Upper lobe of left lung (tissue), 6 donors: ENCODE measurements around the gene CSTF1. TPM values are rescaled to one million over a fixed set of nuclear protein-coding genes. Genes with fewer than 3 reads are reported as not detected.

Experiments
- ATAC-seq, 2 donors: fragments of 200-7000 bp; cut with Tn5 transposase; one replicate each; pipeline ENCODE4 v1.9.1; 2022; ENCODE audit warnings: mild to moderate bottlenecking in 2 of 2, moderate library complexity in 2 of 2; ENCODE audit not compliant: low FRiP score in 2 of 2
- DNase-seq, 2 donors: peaks; one replicate each; pipeline ENCODE4 v3.0.0-alpha.2; 2019 to 2020
- H3K27ac ChIP-seq, 4 donors: fragments of 200-600 bp; sonication (generic); one replicate each; pipeline ENCODE4 v1.5.1; 2016 to 2019
- H3K27me3 ChIP-seq, 4 donors: fragments of 200-600 bp; sonication (generic); one replicate each; pipeline ENCODE4 v1.5.1; 2017 to 2019
- H3K36me3 ChIP-seq, 4 donors: fragments of 200-600 bp; sonication (generic); one replicate each; pipeline ENCODE4 v1.5.1; 2016 to 2019
- H3K4me1 ChIP-seq, 4 donors: fragments of 200-600 bp; sonication (generic); one replicate each; pipeline ENCODE4 v1.5.1; 2018 to 2019
- H3K4me3 ChIP-seq, 4 donors: fragments of 200-600 bp; sonication (generic); one replicate each; pipeline ENCODE4 v1.5.1; 2017 to 2019; ENCODE audit warnings: mild to moderate bottlenecking in 2 of 4, moderate library complexity in 1 of 4
- H3K9me3 ChIP-seq, 4 donors: fragments of 200-600 bp; sonication (generic); one replicate each; pipeline ENCODE4 v1.5.1; 2018 to 2019
- EP300 ChIP-seq, 4 donors: sonication (generic); formaldehyde crosslinking; IDR thresholded peaks; one replicate each; pipeline ENCODE4 v1.5.1; 2017; ENCODE audit warnings: antibody characterized with exemption in 4 of 4, control low read depth in 2 of 4
- POLR2A ChIP-seq, 4 donors: fragments of 450-650 bp; IDR thresholded peaks; one replicate each; pipeline ENCODE4 v1.5.1; 2016 to 2017; ENCODE audit warnings: antibody characterized with exemption in 4 of 4, mild to moderate bottlenecking in 2 of 4
- POLR2AphosphoS5 ChIP-seq, 2 donors: sonication (generic); formaldehyde crosslinking; IDR thresholded peaks; one replicate each; pipeline ENCODE4 v1.5.1; 2017; ENCODE audit warnings: antibody characterized with exemption in 2 of 2
- WGBS, 2 donors: methylation state at CpG; one replicate each; pipeline ENCODE4 v1.1.5; 2017 to 2018; 5-methylcytosine and 5-hydroxymethylcytosine counted together
- total RNA-seq, 6 donors: library from RNA; depleted of rRNA in 4 of 6; stranded (reverse); fragments of >200 nt in 4 of 6; gene quantifications; one replicate each; pipeline versions ENCODE4 v1.1.0 to v1.2.1, GENCODE V29; 2016 to 2021
- TF ChIP-seq, protein P1 (sequence below), 6 experiments: fragments of 450-650 bp in 4 of 6; fragments of 200-600 bp in 2 of 6; sonication (generic) in 2 of 6; IDR thresholded peaks; one replicate each; pipeline ENCODE4 v1.5.1; 2016 to 2019; ENCODE audit warnings: antibody characterized with exemption in 6 of 6
- donor health status: DM: no; HTN: no; CAD: no; lungs with moderate emphysema.
- donor health status: DM: no; HTN: yes; CAD: no; lungs with severe emphysema.

The CSTF1 gene
- total RNA-seq, 6 donors from 2014 or later: 3.3 to 30.5 (median 22.5) TPM

GRCh38 chr20:56418385-56418861 lies 26.0 kb downstream of the CSTF1 start:
- DNase-seq: no peak
- no peak for ATAC-seq

DNA sequence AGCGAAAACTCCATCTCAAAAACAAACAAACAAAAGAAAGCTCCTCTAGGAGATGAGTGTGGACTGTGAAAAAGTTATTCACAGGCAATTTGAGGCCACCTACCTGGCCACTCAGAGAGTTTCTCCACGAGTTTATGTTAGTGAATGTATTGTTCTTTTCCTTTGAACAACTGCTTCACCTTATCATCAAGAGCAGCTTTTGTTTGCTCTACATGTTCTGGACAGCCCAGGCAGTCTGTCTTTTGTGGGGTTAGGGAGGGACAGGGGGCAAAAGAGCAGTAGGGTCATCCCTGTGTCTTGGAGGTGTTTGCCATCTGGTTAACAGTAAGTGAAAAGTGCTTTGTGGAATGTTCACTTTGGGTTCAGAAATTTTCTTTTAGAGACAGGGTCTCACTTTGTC lies 27.6 kb downstream of the CSTF1 start:
- Histone ChIP-seq H3K27me3 (no peaks in the 10 kb centered on the region), H3K4me3 (no peak overlapping the region), H3K36me3 (peaks cover 0 to 7% (median 0%) of the 10 kb centered on the region in 4 donors), H3K4me1 (peaks cover 29 to 51% (median 37%) of the 10 kb centered on the region in 4 donors), H3K9me3 (no peaks in the 10 kb centered on the region), H3K27ac (peak overlapping the region; percentile 80 to 89 (median 84))
- no peak for DNase-seq
- TF ChIP-seq, protein P1, sequence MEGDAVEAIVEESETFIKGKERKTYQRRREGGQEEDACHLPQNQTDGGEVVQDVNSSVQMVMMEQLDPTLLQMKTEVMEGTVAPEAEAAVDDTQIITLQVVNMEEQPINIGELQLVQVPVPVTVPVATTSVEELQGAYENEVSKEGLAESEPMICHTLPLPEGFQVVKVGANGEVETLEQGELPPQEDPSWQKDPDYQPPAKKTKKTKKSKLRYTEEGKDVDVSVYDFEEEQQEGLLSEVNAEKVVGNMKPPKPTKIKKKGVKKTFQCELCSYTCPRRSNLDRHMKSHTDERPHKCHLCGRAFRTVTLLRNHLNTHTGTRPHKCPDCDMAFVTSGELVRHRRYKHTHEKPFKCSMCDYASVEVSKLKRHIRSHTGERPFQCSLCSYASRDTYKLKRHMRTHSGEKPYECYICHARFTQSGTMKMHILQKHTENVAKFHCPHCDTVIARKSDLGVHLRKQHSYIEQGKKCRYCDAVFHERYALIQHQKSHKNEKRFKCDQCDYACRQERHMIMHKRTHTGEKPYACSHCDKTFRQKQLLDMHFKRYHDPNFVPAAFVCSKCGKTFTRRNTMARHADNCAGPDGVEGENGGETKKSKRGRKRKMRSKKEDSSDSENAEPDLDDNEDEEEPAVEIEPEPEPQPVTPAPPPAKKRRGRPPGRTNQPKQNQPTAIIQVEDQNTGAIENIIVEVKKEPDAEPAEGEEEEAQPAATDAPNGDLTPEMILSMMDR (IDR thresholded peaks at IDR 0.05): no peak
- no peak for TF ChIP-seq POLR2AphosphoS5 (IDR thresholded peaks at IDR 0.05)
- no peak for TF ChIP-seq POLR2A (IDR thresholded peaks at IDR 0.05)
- no peak for TF ChIP-seq EP300 (IDR thresholded peaks at IDR 0.05)
- 71 to 79% methylated on average over 2 of the region's 2 CpGs for WGBS, 2 donors
- ATAC-seq: no peak

More at GRCh38 chr20:56418385-56418861, 26.0 kb downstream of the CSTF1 start:
- Histone ChIP-seq H3K27me3 (no peaks in the 10 kb centered on the region), H3K4me3 (peak overlapping the region in 1 of 4 donors; percentile 4), H3K4me1 (peaks cover 22 to 48% (median 37%) of the 10 kb centered on the region in 4 donors), H3K36me3 (peaks cover 0 to 7% (median 0%) of the 10 kb centered on the region in 4 donors), H3K9me3 (no peaks in the 10 kb centered on the region), H3K27ac (peak overlapping the region; percentile 80 to 89 (median 84))
- peak in 2 of 4 donors; percentile 19 to 32 for TF ChIP-seq EP300 (IDR thresholded peaks at IDR 0.05)
- TF ChIP-seq POLR2A (IDR thresholded peaks at IDR 0.05): no peak
- 53 to 69% methylated on average over 11 of the region's 11 CpGs for WGBS, 2 donors

DNA sequence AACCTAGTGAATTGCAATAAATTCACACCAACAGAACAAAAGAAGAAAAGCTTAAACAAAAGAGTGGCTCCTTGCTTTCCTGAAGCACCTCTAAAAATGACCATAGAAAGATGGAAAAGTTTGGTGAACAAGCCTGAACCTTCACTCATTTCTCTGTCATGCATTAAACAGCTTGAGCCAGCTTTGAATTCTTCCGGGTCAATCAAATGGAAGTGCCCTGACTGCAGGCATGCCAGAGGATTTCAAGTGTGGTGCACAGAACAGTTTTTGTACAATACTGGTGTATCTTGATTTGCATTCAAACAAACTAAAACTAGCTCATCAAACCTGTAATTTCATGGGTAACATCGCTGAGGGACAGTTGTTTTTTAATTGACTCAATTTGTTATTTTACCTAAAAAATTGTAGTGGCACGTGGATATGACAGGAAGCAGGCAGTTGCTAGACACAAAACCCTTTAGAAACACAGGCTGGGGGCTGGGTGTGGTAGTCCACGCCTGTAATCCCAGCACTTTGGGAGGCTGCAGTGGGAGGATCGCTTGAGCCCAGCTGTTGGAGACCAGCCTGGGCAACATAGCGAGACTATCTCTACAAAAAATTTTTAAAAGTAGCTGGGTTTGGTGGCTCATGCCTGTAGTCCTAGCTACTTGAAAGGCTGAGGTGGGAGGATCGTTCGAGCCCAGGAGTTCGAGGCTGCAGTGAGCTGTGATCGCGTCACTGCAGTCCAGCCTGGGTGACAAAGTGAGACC lies 28.7 kb downstream of the CSTF1 start:
- peak overlapping the region; percentile 9 to 64 (median 36) for H3K27ac ChIP-seq
- H3K4me3 ChIP-seq: no peak overlapping the region
- no peaks in the 10 kb centered on the region for H3K27me3 ChIP-seq
- no peak for ATAC-seq
- no peak for DNase-seq
- 70 to 74% methylated on average over 11 of the region's 11 CpGs for WGBS, 2 donors
- TF ChIP-seq, protein P1 (IDR thresholded peaks at IDR 0.05): no peak
- TF ChIP-seq POLR2A (IDR thresholded peaks at IDR 0.05) (no peak), POLR2AphosphoS5 (IDR thresholded peaks at IDR 0.05) (no peak), EP300 (IDR thresholded peaks at IDR 0.05) (no peak)
- peaks cover 0 to 7% (median 0%) of the 10 kb centered on the region in 4 donors for H3K36me3 ChIP-seq
- no peaks in the 10 kb centered on the region for H3K9me3 ChIP-seq
- peaks cover 29 to 56% (median 37%) of the 10 kb centered on the region in 4 donors for H3K4me1 ChIP-seq

- H3K4me3 ChIP-seq: no peak overlapping the region
- H3K27ac ChIP-seq: peak overlapping the region; percentile 32 to 64 (median 48)
- H3K27me3 ChIP-seq: no peaks in the 10 kb centered on the region
- H3K4me1 ChIP-seq: peaks cover 29 to 58% (median 40%) of the 10 kb centered on the region in 4 donors
- ATAC-seq (peak in 1 of 2 donors; percentile 56), DNase-seq (no peak)
- no peaks in the 10 kb centered on the region for H3K9me3 ChIP-seq
- 43% methylated on average over 9 of the region's 9 CpGs for WGBS, 2 donors
- TF ChIP-seq POLR2AphosphoS5 (IDR thresholded peaks at IDR 0.05) (no peak), POLR2A (IDR thresholded peaks at IDR 0.05) (no peak), EP300 (IDR thresholded peaks at IDR 0.05) (no peak)
- TF ChIP-seq, protein P1 (IDR thresholded peaks at IDR 0.05): no peak
- peaks cover 0 to 2% (median 0%) of the 10 kb centered on the region in 4 donors for H3K36me3 ChIP-seq
Measured at GRCh38 chr20:56422076-56422823, 29.8 kb downstream of the CSTF1 start.

DNA sequence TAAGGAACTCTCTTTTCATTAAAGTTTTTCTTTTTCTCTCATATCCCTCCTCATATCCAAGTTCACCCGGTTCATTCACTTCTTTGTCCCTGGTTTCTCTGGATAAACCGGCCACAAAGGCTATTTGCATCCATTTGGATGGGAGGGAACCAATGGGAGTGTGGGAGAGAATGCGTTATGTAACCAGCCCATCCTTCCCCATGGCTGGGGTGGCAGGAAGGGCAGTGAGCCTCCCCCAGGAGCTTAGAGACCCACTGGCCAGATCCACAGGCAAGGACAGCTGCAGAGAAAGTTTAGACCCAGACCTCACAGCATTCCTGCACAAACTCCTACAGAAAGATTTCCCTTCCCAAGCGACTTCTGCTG lies 30.4 kb downstream of the CSTF1 start:
- Histone ChIP-seq H3K9me3 (no peaks in the 10 kb centered on the region), H3K36me3 (no peaks in the 10 kb centered on the region), H3K27ac (peak overlapping the region; percentile 32 to 64 (median 45)), H3K4me1 (peaks cover 29 to 58% (median 38%) of the 10 kb centered on the region in 4 donors), H3K4me3 (no peak overlapping the region), H3K27me3 (no peaks in the 10 kb centered on the region)
- TF ChIP-seq POLR2A (IDR thresholded peaks at IDR 0.05) (no peak), POLR2AphosphoS5 (IDR thresholded peaks at IDR 0.05) (no peak), EP300 (IDR thresholded peaks at IDR 0.05) (no peak)
- TF ChIP-seq, protein P1 (IDR thresholded peaks at IDR 0.05): no peak
- 51 to 59% methylated on average over 4 of the region's 4 CpGs for WGBS, 2 donors
- no peak for DNase-seq
- ATAC-seq: no peak
